IgD-negative memory B cell (primary cell): ENCODE data around the gene MVB12B. TPM values are rescaled to one million over a fixed set of nuclear protein-coding genes. Genes with fewer than 3 reads are reported as not detected.
A peak's percentile ranks its signal among the peaks of the same experiment; 100 is the strongest.

Experiments
- H3K27ac Mint-ChIP-seq, 3 donors: one replicate each; pipeline ENCODE4 v1.8.0; 2020 to 2022; ENCODE audit warnings: mild to moderate bottlenecking in 3 of 3, mixed read lengths in 3 of 3, moderate library complexity in 1 of 3
- H3K27me3 Mint-ChIP-seq: one replicate; pipeline ENCODE4 v1.8.0; 2021; ENCODE audit warnings: mixed read lengths
- H3K36me3 Mint-ChIP-seq: one replicate; pipeline ENCODE4 v1.8.0; 2020; ENCODE audit warnings: mild to moderate bottlenecking, mixed read lengths
- H3K4me1 Mint-ChIP-seq, 3 donors: one replicate each; pipeline ENCODE4 v1.8.0; 2020 to 2022; ENCODE audit warnings: mixed read lengths in 3 of 3, mild to moderate bottlenecking in 1 of 3
- H3K4me3 Mint-ChIP-seq, 4 donors: one replicate each; pipeline ENCODE4 v1.8.0; 2020 to 2022; ENCODE audit warnings: mild to moderate bottlenecking in 4 of 4, mixed read lengths in 4 of 4, moderate library complexity in 3 of 4
- H3K9me3 Mint-ChIP-seq, 3 donors: one replicate each; pipeline ENCODE4 v1.8.0; 2020 to 2021; ENCODE audit warnings: mixed read lengths in 3 of 3, mild to moderate bottlenecking in 1 of 3
- polyA plus RNA-seq: library from polyadenylated mRNA; unstranded; fragments of 300-500 nt; fragmentation: Illumina TruSeq; gene quantifications from one replicate; pipeline ENCODE4 v1.2.3, GENCODE V29; 2021

The MVB12B gene
- polyA plus RNA-seq, 1 donor from 2014 or later = 0.93 TPM

DNA sequence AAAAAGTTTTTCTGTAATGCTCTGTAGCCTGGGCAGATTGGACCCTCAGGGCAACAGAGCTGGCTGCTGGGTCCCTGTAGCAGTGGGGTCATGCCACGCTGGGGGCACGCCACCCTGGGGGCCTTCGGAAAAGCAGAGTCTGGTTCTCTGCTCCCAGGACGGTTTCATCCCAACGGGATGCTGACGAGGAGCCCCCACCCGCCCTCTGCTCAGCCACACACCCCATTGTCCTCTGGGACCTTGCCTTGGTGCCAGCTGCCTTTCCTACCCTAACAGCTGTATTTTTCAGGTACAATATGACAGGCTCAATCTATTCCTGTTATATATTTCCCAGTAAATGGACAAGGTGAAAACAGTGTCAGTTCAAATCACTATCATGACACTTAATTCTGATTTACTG is 29.0 kb upstream of the MVB12B start:
- Mint-ChIP-seq H3K27me3 (peaks cover 2% of the 10 kb centered on the region), H3K9me3 (no peaks in the 10 kb centered on the region), H3K4me3 (no peak overlapping the region), H3K4me1 (no peaks in the 10 kb centered on the region), H3K36me3 (no peaks in the 10 kb centered on the region), H3K27ac (no peak overlapping the region)

DNA sequence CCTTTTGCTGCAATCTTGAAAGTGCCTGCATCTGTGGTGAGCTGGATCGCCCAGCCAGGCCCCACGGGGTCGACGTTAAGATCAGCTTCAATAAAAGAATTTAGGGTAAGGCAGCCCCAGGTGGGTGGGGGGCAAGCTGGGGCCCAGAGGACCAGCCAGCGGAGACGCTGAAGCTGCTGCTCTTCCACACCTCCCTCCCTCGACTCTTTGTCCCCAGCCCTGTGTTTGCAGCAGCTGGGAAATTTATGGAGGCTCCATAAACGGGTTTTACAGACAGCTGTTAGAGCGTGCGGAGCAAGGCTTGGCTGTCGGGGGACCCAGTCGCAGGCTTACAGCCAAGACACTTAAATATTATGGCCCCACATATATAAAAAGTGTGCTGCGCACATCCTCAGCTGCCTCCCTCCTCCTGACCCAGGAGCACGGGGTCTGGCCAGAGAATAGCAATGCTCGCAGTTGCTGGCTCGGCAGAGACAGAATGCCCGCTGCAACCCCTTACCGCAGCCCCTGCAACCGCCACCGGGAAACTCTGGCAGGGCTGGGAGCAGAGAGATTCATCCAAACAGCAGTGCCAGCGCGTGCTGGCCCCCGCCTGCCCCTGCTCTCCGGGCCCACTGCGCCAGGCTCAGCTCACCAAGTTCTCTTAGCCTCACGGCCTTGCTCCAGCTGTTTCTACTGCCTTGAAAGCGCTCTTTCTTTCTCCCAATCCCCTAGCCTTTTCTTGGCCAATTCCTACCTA is 28.4 kb upstream of the MVB12B start:
- no peak overlapping the region for H3K27ac Mint-ChIP-seq
- H3K27me3 Mint-ChIP-seq = peaks cover 2% of the 10 kb centered on the region
- H3K4me1 Mint-ChIP-seq = no peaks in the 10 kb centered on the region
- no peaks in the 10 kb centered on the region for H3K9me3 Mint-ChIP-seq
- no peak overlapping the region for H3K4me3 Mint-ChIP-seq
- H3K36me3 Mint-ChIP-seq = no peaks in the 10 kb centered on the region

DNA sequence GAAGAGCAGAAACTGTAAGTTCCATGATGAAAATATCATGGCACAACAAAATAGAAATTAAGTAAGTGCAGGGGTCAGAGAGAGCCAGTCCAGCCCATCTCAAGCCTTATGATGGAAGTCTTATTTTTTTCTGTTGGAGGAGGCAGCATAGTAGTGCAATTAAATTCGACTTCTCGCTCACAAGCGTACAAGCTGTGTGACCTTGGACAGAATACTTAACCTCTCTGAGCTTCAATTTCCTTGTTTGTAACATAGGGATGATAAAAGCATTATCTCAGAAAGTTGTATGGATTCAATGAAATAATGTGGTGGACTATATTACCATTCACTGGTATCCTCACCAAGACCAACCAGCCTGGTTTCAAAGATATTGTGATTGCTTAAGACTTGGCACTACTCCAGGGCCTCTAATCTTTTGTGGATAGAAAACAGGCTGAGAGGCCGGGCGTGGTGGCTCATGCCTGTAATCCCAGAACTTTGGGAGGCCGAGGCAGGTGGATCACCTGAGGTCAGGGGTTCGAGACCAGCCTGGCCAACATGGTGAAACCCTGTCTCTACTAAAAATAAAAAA is 26.8 kb upstream of the MVB12B start:
- Mint-ChIP-seq H3K36me3 (no peaks in the 10 kb centered on the region), H3K4me3 (no peak overlapping the region), H3K27ac (no peak overlapping the region), H3K4me1 (no peaks in the 10 kb centered on the region), H3K27me3 (peaks cover 5% of the 10 kb centered on the region), H3K9me3 (no peaks in the 10 kb centered on the region)

DNA sequence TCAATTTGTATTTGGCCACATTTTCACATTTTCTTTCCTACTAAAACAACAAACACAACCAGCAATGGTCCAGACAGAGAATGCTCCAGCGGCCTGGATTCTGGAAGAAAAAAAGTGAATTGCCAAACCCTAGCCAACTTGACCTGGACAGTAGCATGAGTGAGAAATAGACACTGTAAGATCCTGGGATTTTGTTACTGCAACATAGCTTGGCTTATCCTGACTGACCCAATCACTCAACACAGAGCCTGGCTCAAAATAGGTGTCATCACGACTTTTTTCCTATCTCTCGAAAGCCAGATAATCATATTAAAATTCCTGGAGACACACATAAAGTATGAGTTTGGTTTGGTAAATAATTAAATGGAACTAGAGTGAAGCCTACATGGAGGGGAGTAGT is 25.4 kb upstream of the MVB12B start:
- no peak overlapping the region for H3K27ac Mint-ChIP-seq
- peaks cover 7% of the 10 kb centered on the region for H3K27me3 Mint-ChIP-seq
- H3K36me3 Mint-ChIP-seq = no peaks in the 10 kb centered on the region
- H3K4me1 Mint-ChIP-seq = peaks cover 0 to under 1% (median 0%) of the 10 kb centered on the region in 3 donors
- no peaks in the 10 kb centered on the region for H3K9me3 Mint-ChIP-seq
- H3K4me3 Mint-ChIP-seq = no peak overlapping the region

DNA sequence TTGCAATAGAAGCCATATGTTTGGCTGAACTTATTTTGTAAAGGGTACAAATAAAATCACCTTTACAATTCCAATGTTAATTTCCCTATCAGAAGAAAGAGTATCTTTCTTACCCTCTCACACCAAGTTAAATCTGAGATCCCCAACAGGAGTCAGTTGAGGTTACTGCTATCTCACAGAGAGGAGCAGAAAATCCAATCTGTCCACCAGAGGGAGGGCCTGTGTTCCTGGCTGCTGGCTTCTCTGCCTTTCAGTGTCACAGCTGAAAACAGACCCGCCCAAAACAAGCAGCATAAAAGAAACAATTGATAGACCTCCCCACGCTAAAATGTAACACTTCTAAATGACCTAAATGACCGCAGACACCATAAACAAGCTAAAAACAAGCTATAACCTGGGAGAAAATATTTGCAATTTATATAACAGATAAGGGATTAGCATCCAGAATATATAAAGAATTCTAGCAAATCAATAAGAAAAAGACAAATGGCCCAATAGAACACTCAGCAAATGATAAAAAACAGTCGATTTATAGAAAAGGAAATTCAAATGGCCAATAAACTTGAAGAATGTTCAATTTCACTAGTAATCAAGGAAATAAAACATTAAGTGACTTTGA is 24.5 kb upstream of the MVB12B start:
- no peaks in the 10 kb centered on the region for H3K36me3 Mint-ChIP-seq
- H3K27ac Mint-ChIP-seq = no peak overlapping the region
- H3K9me3 Mint-ChIP-seq = no peaks in the 10 kb centered on the region

DNA sequence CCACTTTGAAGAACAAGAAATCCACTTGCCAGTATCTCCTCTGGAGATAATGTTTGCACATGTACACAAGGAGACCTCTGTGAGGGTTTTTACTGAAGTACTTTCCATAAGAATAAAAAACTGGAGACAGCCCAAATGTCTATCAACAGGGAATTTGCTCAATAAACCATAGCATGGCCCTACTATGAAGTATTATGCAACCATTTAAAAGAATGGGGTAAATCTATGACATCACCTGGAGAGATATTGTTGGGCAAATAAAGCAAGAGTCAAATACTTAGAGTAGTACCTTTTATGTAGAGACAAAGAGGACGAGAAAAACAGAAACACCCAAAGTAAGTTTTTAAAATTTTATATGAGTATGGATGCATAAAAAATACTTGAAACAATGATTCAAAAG is 23.9 kb upstream of the MVB12B start:
- H3K27ac Mint-ChIP-seq = no peak overlapping the region
- peaks cover 0 to 2% (median 0%) of the 10 kb centered on the region in 3 donors for H3K4me1 Mint-ChIP-seq
- no peaks in the 10 kb centered on the region for H3K9me3 Mint-ChIP-seq
- H3K4me3 Mint-ChIP-seq = no peak overlapping the region
- H3K27me3 Mint-ChIP-seq = peaks cover 8% of the 10 kb centered on the region
- no peaks in the 10 kb centered on the region for H3K36me3 Mint-ChIP-seq

More for the DNA sequence above, 24.5 kb upstream of the MVB12B start:
- Mint-ChIP-seq H3K27me3 (peaks cover 7% of the 10 kb centered on the region), H3K4me1 (peaks cover 0 to 2% (median 0%) of the 10 kb centered on the region in 3 donors), H3K4me3 (no peak overlapping the region)

DNA sequence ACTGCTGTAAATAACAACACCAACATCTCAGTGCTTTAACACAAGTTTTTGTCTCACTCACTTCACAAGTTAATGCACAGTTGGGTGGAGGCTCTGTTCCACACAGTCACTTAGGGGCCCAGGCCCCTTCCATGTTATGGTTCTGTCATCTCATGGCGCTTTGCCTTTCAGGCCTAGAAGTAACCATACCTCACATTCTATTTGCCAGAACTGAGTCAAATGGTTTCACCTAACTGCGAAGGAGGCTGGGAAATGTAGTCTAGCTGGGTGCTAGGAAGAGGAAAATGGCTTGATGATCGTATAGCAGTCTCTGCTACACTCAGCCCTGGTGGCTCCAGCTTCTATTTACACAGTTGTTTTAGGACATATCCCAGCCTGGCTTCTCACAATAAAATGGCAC is 23.1 kb upstream of the MVB12B start:
- peaks cover 0 to 2% (median 0%) of the 10 kb centered on the region in 3 donors for H3K4me1 Mint-ChIP-seq
- H3K36me3 Mint-ChIP-seq = no peaks in the 10 kb centered on the region
- H3K4me3 Mint-ChIP-seq = no peak overlapping the region
- H3K27me3 Mint-ChIP-seq = peaks cover 10% of the 10 kb centered on the region
- peak overlapping the region in 1 of 3 donors; percentile 51 for H3K27ac Mint-ChIP-seq
- H3K9me3 Mint-ChIP-seq = no peaks in the 10 kb centered on the region

DNA sequence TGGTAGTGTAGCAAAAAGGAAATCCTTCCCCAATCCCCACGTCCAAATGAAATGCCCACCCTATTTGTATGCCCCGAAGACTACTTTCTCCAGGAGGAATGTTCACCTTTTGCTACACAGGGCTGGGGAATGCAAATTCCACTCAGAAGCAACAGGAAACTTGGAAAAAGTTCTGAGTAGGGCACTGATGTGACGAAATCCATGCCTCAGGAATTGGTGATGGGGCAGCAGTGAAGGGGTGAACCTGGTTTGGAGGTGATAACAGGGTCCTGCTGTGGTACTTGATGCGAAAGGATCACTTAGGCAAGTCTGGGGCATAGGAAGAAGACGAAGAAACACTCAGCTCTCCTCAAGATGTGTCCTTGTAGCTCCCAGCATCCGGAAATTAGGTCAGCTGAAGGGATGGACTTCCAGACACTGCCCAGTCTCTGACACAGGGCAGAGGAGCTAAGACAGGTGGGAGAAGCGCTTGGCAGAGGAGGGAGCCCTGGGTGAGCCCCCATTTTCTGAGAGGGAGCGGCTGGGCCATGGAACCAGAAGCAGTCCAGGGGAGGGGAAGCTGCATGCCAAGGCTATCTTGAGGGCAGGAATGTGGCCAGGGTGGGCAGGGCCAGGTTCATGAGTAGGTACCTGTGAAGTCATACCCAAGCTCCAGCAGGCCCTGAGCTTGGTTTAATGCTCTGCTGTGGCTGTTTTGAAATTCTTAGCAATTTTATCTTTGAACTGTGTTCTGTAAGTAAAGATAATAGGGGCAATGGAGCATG is 22.2 kb upstream of the MVB12B start:
- Mint-ChIP-seq H3K9me3 (no peaks in the 10 kb centered on the region), H3K27me3 (peaks cover 8% of the 10 kb centered on the region), H3K4me3 (no peak overlapping the region), H3K36me3 (no peaks in the 10 kb centered on the region), H3K4me1 (peaks cover 0 to 6% (median 4%) of the 10 kb centered on the region in 3 donors), H3K27ac (no peak overlapping the region)

DNA sequence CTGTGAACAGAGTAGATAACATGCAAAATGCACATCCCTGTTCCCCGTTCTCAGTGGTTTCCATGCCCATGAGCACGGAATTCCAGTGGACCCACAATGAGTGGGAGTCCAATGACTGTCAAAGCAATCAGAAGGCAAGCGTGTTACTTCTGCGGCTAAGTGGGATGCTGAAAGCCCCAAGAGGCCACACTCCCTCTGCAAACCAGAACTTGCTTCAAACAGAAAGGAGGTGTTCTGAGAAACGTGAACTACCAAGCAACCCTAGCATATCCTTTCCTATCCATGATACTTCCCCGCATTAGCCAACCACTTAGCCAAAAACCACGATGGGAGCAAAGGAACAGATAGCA is 21.7 kb upstream of the MVB12B start:
- Mint-ChIP-seq H3K36me3 (no peaks in the 10 kb centered on the region), H3K9me3 (no peaks in the 10 kb centered on the region), H3K4me1 (peaks cover 0 to 9% (median 5%) of the 10 kb centered on the region in 3 donors), H3K4me3 (no peak overlapping the region), H3K27ac (no peak overlapping the region), H3K27me3 (peaks cover 8% of the 10 kb centered on the region)

DNA sequence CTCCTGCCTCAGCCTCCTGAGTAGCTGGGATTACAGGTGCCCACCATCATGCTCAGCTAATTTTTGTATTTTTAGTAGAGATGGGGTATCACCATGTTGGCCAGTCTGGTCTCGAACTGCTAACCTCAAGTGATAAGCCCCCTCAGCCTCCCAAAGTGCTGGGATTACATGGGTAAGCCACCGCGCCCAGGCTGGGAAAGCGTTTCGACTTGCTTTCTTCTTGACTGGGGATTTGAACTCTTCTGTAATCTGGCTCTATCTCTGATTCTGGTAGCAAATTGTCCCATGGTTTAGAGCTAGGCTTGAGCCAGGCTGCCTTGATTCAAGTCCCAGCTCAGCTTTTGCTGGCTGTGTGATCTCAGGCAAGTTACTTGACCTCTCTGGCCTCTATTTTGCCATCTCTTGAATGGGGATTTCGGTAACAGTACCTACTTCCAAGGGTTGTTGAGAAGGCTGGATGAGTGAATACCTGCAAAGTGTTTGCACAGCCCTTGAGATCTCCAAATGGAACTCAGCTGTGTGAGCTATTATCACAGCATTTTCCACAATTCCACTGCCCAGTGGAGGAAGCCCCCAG is 20.5 kb upstream of the MVB12B start:
- Mint-ChIP-seq H3K4me1 (peaks cover 0 to 11% (median 5%) of the 10 kb centered on the region in 3 donors), H3K4me3 (no peak overlapping the region), H3K9me3 (no peaks in the 10 kb centered on the region), H3K27me3 (peaks cover 8% of the 10 kb centered on the region), H3K36me3 (no peaks in the 10 kb centered on the region), H3K27ac (no peak overlapping the region)

DNA sequence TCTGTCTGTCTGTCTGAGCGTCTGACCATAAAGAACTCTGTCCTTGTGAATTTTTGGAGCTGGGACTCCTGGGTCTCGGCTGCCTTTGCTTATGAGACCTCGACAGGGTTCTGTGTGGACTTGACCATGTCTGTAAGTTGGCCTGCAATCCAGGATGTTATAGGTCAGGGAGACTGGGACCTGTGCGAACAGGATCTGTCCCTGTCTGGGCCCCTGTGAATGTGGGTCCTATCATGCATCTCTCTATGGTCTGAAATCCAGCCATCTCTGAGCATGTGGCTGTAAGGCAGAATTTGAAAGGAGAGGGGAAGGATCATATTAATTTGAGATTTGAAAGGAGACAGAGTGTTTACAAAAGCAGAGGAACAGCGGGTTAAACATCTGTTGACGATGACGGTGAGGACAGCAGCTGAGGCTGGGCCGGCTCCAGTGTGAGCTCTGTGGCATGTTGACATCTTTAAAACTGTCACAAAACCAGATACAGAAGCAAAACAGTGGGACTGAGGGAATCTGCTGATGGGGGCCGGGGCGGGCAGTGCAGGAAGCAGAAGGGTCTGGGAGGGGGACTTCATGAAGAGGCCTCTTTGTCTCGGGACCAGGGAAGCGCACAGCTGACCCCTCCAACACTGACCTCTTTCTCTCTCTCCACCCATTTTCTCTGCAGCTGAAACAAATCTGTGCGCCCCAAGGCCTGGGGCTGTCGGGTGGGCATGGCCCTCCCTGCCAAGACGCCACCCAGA is 19.1 kb upstream of the MVB12B start:
- peaks cover 0 to 11% (median 5%) of the 10 kb centered on the region in 3 donors for H3K4me1 Mint-ChIP-seq
- H3K9me3 Mint-ChIP-seq = peaks cover 0 to 2% (median 0%) of the 10 kb centered on the region in 3 donors
- no peak overlapping the region for H3K4me3 Mint-ChIP-seq
- H3K27ac Mint-ChIP-seq = no peak overlapping the region
- H3K27me3 Mint-ChIP-seq = peaks cover 8% of the 10 kb centered on the region
- H3K36me3 Mint-ChIP-seq = no peaks in the 10 kb centered on the region

DNA sequence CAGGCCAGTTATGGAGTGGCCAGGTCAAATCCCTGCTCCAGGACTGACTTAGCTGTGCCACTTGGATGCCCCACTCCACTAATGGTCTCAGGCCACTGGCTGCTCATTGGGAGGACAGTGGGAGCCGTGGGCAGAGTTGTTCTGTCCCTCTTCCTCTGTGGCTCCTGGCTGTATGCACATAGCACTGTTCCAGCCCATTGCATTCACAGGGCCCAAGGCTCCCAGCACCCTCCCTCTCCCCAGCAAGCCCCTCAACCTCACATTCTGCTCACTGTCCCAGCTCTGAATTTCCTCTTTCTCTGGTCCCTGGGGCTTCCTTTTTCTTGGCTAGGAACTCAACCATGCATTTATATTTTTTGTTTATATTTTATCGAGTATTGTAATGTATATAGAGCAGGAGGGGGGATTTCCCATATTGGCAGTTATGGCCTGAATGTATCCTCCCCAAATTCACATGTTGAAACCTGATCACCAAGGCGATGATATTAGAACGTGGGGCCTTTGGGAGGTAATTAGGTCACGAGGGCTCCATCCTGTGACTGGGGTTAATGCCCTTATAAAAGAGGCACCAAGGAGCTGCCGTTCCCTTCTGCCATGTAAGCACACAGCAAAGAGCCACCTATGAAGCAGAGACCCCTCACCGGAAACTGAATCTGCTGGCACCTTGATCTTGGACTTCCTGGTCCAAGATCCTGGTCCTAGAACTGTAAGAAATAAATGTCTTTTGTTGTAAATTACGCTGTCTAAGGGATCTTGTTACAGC is 17.0 kb upstream of the MVB12B start:
- peaks cover 0 to 11% (median 5%) of the 10 kb centered on the region in 3 donors for H3K4me1 Mint-ChIP-seq
- no peak overlapping the region for H3K4me3 Mint-ChIP-seq
- H3K9me3 Mint-ChIP-seq = peaks cover 0 to 3% (median 0%) of the 10 kb centered on the region in 3 donors
- H3K27ac Mint-ChIP-seq = no peak overlapping the region
- H3K36me3 Mint-ChIP-seq = no peaks in the 10 kb centered on the region
- H3K27me3 Mint-ChIP-seq = peaks cover 10% of the 10 kb centered on the region

DNA sequence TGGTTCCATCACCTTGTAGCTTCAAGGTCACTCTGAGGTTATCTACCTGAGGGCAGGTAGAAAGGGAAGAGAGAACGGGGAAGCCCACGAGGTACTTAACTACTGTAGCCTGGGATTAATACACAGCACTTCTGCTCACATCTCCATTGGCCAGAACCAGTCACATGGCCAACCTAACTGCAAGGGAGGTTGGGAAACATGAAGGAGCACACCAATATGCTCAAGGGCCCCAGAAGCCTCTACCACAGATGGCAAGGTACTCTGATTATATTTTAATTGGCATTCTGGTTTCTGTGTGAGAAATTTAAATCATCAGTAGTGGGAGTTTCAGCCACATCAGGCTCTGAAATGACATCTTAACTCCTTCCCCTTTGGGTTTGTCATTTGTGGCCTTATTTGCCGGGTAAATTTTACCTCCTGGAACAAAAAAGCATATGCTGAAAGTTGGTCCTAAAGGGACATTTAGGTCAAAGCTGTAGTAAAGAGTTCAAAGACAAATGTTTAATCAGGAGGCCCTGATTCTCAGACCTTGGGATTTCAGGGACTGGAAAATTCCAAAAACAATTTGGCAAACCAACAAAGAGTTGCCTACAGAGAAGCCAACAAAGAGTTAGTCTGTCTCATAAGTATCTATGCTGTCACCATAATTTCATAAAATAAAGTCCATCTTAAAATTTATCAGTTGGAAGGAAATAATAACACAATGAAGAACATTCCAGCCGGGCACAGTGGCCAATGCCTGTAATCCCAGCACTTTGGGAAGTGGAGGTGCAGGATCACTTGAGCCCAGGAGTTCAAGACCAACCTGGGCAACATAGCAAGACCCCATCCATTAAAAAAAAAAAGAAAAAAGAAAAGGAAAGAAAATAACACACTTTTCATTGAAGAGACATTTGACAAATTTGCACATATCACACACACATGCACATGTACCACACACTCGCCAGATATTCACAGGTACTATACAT is 13.8 kb upstream of the MVB12B start:
- Mint-ChIP-seq H3K4me1 (peaks cover 0 to 9% (median 5%) of the 10 kb centered on the region in 3 donors), H3K27me3 (peaks cover 13% of the 10 kb centered on the region), H3K9me3 (peaks cover 1 to 5% (median 4%) of the 10 kb centered on the region in 3 donors), H3K36me3 (no peaks in the 10 kb centered on the region), H3K27ac (no peak overlapping the region), H3K4me3 (no peak overlapping the region)
